Upper lobe of left lung (tissue), 6 donors: ENCODE results near the gene KCNK16. TPM values are rescaled to one million over a fixed set of nuclear protein-coding genes. Genes with fewer than 3 reads are reported as not detected.

Experiments used
- ATAC-seq, 2 donors: fragments of 200-7000 bp; cut with Tn5 transposase; one replicate each; pipeline ENCODE4 v1.9.1; 2022; ENCODE audit warnings: mild to moderate bottlenecking in 2 of 2, moderate library complexity in 2 of 2; ENCODE audit not compliant: low FRiP score in 2 of 2
- DNase-seq, 2 donors: peaks; one replicate each; pipeline ENCODE4 v3.0.0-alpha.2; 2019 to 2020
- H3K27ac ChIP-seq, 4 donors: fragments of 200-600 bp; sonication (generic); one replicate each; pipeline ENCODE4 v1.5.1; 2016 to 2019
- H3K27me3 ChIP-seq, 4 donors: fragments of 200-600 bp; sonication (generic); one replicate each; pipeline ENCODE4 v1.5.1; 2017 to 2019
- H3K36me3 ChIP-seq, 4 donors: fragments of 200-600 bp; sonication (generic); one replicate each; pipeline ENCODE4 v1.5.1; 2016 to 2019
- H3K4me1 ChIP-seq, 4 donors: fragments of 200-600 bp; sonication (generic); one replicate each; pipeline ENCODE4 v1.5.1; 2018 to 2019
- H3K4me3 ChIP-seq, 4 donors: fragments of 200-600 bp; sonication (generic); one replicate each; pipeline ENCODE4 v1.5.1; 2017 to 2019; ENCODE audit warnings: mild to moderate bottlenecking in 2 of 4, moderate library complexity in 1 of 4
- H3K9me3 ChIP-seq, 4 donors: fragments of 200-600 bp; sonication (generic); one replicate each; pipeline ENCODE4 v1.5.1; 2018 to 2019
- CTCF ChIP-seq, 6 experiments: fragments of 450-650 bp in 4 of 6; fragments of 200-600 bp in 2 of 6; sonication (generic) in 2 of 6; IDR thresholded peaks; one replicate each; pipeline ENCODE4 v1.5.1; 2016 to 2019; ENCODE audit warnings: antibody characterized with exemption in 6 of 6
- EP300 ChIP-seq, 4 donors: sonication (generic); formaldehyde crosslinking; IDR thresholded peaks; one replicate each; pipeline ENCODE4 v1.5.1; 2017; ENCODE audit warnings: antibody characterized with exemption in 4 of 4, control low read depth in 2 of 4
- POLR2A ChIP-seq, 4 donors: fragments of 450-650 bp; IDR thresholded peaks; one replicate each; pipeline ENCODE4 v1.5.1; 2016 to 2017; ENCODE audit warnings: antibody characterized with exemption in 4 of 4, mild to moderate bottlenecking in 2 of 4
- POLR2AphosphoS5 ChIP-seq, 2 donors: sonication (generic); formaldehyde crosslinking; IDR thresholded peaks; one replicate each; pipeline ENCODE4 v1.5.1; 2017; ENCODE audit warnings: antibody characterized with exemption in 2 of 2
- WGBS, 2 donors: methylation state at CpG; one replicate each; pipeline ENCODE4 v1.1.5; 2017 to 2018; 5-methylcytosine and 5-hydroxymethylcytosine counted together
- total RNA-seq, 6 donors: library from RNA; depleted of rRNA in 4 of 6; stranded (reverse); fragments of >200 nt in 4 of 6; gene quantifications; one replicate each; pipeline versions ENCODE4 v1.1.0 to v1.2.1, GENCODE V29; 2016 to 2021
- donor health status: DM: no; HTN: no; CAD: no; lungs with moderate emphysema.
- donor health status: DM: no; HTN: yes; CAD: no; lungs with severe emphysema.

KCNK16 gene
- total RNA-seq, 6 donors from 2014 or later: not detected

- no peaks in the 10 kb centered on the region for H3K9me3 ChIP-seq
- ATAC-seq: no peak
- 1% methylated on average over 24 to 48 of the region's 80 CpGs for WGBS, 2 donors
- H3K27me3 ChIP-seq: peaks cover 0 to 24% (median 9%) of the 10 kb centered on the region in 4 donors
- peak in 1 of 2 donors; percentile 86 for DNase-seq
- TF ChIP-seq CTCF (IDR thresholded peaks at IDR 0.05) (peak in 1 of 6 experiments; percentile 15), POLR2A (IDR thresholded peaks at IDR 0.05) (no peak), EP300 (IDR thresholded peaks at IDR 0.05) (no peak), POLR2AphosphoS5 (IDR thresholded peaks at IDR 0.05) (no peak)
- peaks cover 11 to 25% (median 21%) of the 10 kb centered on the region in 4 donors for H3K4me1 ChIP-seq
- H3K4me3 ChIP-seq: peak overlapping the region; percentile 3 to 46 (median 40)
- H3K27ac ChIP-seq: peak overlapping the region in 3 of 4 donors; percentile 30 to 43 (median 41)
- no peaks in the 10 kb centered on the region for H3K36me3 ChIP-seq
These were observed 8.8 kb downstream of the KCNK16 start for GRCh38 chr6:39313526-39314272.

- peak overlapping the region in 3 of 4 donors; percentile 9 to 43 (median 41) for H3K27ac ChIP-seq
- DNase-seq (peak in 1 of 2 donors; percentile 86), ATAC-seq (no peak)
- peak overlapping the region; percentile 21 to 46 (median 40) for H3K4me3 ChIP-seq
- H3K9me3 ChIP-seq: no peaks in the 10 kb centered on the region
- H3K36me3 ChIP-seq: no peaks in the 10 kb centered on the region
- TF ChIP-seq POLR2AphosphoS5 (IDR thresholded peaks at IDR 0.05): no peak
- TF ChIP-seq CTCF (IDR thresholded peaks at IDR 0.05): no peak
- no peak for TF ChIP-seq POLR2A (IDR thresholded peaks at IDR 0.05)
- no peak for TF ChIP-seq EP300 (IDR thresholded peaks at IDR 0.05)
- H3K27me3 ChIP-seq: peaks cover 0 to 24% (median 9%) of the 10 kb centered on the region in 4 donors
- WGBS, 2 donors: 14 to 23% methylated on average over 39 to 40 of the region's 45 CpGs
- peaks cover 11 to 25% (median 21%) of the 10 kb centered on the region in 4 donors for H3K4me1 ChIP-seq
These were observed 9.5 kb downstream of the KCNK16 start for GRCh38 chr6:39312912-39313525.

GRCh38 chr6:39310542-39310941 lies 12.0 kb downstream of the KCNK16 start:
- Histone ChIP-seq H3K4me3 (no peak overlapping the region), H3K4me1 (peaks cover 11 to 25% (median 21%) of the 10 kb centered on the region in 4 donors), H3K27me3 (peaks cover 0 to 24% (median 9%) of the 10 kb centered on the region in 4 donors), H3K36me3 (no peaks in the 10 kb centered on the region), H3K9me3 (no peaks in the 10 kb centered on the region), H3K27ac (no peak overlapping the region)
- no peak for TF ChIP-seq EP300 (IDR thresholded peaks at IDR 0.05)
- no peak for TF ChIP-seq POLR2A (IDR thresholded peaks at IDR 0.05)
- TF ChIP-seq CTCF (IDR thresholded peaks at IDR 0.05): no peak
- no peak for TF ChIP-seq POLR2AphosphoS5 (IDR thresholded peaks at IDR 0.05)
- WGBS, 2 donors: 70 to 72% methylated on average over 3 to 4 of the region's 4 CpGs
- no peak for ATAC-seq
- no peak for DNase-seq

GRCh38 chr6:39309942-39310531 lies 12.5 kb downstream of the KCNK16 start:
- no peaks in the 10 kb centered on the region for H3K9me3 ChIP-seq
- TF ChIP-seq EP300 (IDR thresholded peaks at IDR 0.05): no peak
- TF ChIP-seq CTCF (IDR thresholded peaks at IDR 0.05): peak; percentile 82 to 95 (median 89)
- TF ChIP-seq POLR2A (IDR thresholded peaks at IDR 0.05): no peak
- no peak for TF ChIP-seq POLR2AphosphoS5 (IDR thresholded peaks at IDR 0.05)
- peaks cover 0 to 24% (median 9%) of the 10 kb centered on the region in 4 donors for H3K27me3 ChIP-seq
- H3K36me3 ChIP-seq: no peaks in the 10 kb centered on the region
- peaks cover 11 to 25% (median 21%) of the 10 kb centered on the region in 4 donors for H3K4me1 ChIP-seq
- DNase-seq: peak in 1 of 2 donors; percentile 75
- H3K4me3 ChIP-seq: no peak overlapping the region
- H3K27ac ChIP-seq: no peak overlapping the region
- ATAC-seq: peak; percentile 70 to 80
- 46 to 58% methylated on average over 4 to 7 of the region's 7 CpGs for WGBS, 2 donors
